ENCODE measurements around the gene SGK1. TPM values are rescaled to one million over a fixed set of nuclear protein-coding genes. Genes with fewer than 3 reads are reported as not detected.

SGK1 gene
- total RNA-seq, 1 experiment from 2014 or later, result 7.8 TPM

GRCh38 chr6:134249239-134249758 lies 68.6 kb downstream of the SGK1 start:
- Histone ChIP-seq H2BK15ac (ENCODE audit: low read depth, low read length) (no peak overlapping the region), H4K91ac (ENCODE audit: insufficient read length, low read depth, low read length) (no peak overlapping the region), H3T11ph (ENCODE audit: low read length) (no peak overlapping the region), H3K79me2 (ENCODE audit: insufficient read depth, low read length) (no peaks in the 10 kb centered on the region), H3K23ac (ENCODE audit: insufficient read length, low read depth, low read length) (no peak overlapping the region), H3K18ac (ENCODE audit: insufficient read length, low read depth, low read length) (no peak overlapping the region), H3K79me1 (ENCODE audit: insufficient read depth, low read depth, low read length, poor library complexity, severe bottlenecking) (no peaks in the 10 kb centered on the region), H3K4me1 (ENCODE audit: insufficient read depth, low read length) (no peaks in the 10 kb centered on the region), H3K9ac (ENCODE audit: extremely low read depth, insufficient read length, low read length) (no peak overlapping the region), H4K8ac (replicated peaks; ENCODE audit: insufficient read length, low read depth, low read length) (no peak overlapping the region), H2AFZ (ENCODE audit: low read length) (no peak overlapping the region), H3K14ac (ENCODE audit: insufficient read depth, low read length) (no peak overlapping the region), H3K27me3 (ENCODE audit: insufficient read depth, low read length) (no peaks in the 10 kb centered on the region), H2BK120ac (ENCODE audit: low read depth, low read length, poor library complexity, severe bottlenecking) (no peak overlapping the region), H2BK5ac (ENCODE audit: insufficient read length, low read length) (no peak overlapping the region), H4K20me1 (ENCODE audit: control insufficient read depth, insufficient read depth, insufficient read length) (no peaks in the 10 kb centered on the region), H2BK20ac (ENCODE audit: low read depth, low read length, poor library complexity, severe bottlenecking) (no peak overlapping the region), H3K23me2 (ENCODE audit: insufficient read length, low read depth, low read length, poor library complexity, severe bottlenecking) (no peaks in the 10 kb centered on the region), H3K27ac (ENCODE audit: insufficient read length, low read depth, low read length) (no peak overlapping the region), H4K5ac (ENCODE audit: insufficient read length, low read depth, low read length) (no peak overlapping the region), H3K9me3 (ENCODE audit: control insufficient read depth, low read depth, low read length) (no peaks in the 10 kb centered on the region), H3K4ac (ENCODE audit: low read depth, low read length) (no peak overlapping the region), H3K4me2 (ENCODE audit: insufficient read depth, insufficient read length, low read length) (no peak overlapping the region), H2AK5ac (ENCODE audit: insufficient read length, low read length) (no peak overlapping the region), H3K56ac (ENCODE audit: insufficient read length, low read depth, low read length) (no peak overlapping the region), H2BK12ac (ENCODE audit: insufficient read length, low read depth, low read length) (no peak overlapping the region)
- no peaks in the 10 kb centered on the region for H3K9me3 Mint-ChIP-seq
- H3K4me1 Mint-ChIP-seq, result peaks cover 14 to 18% of the 10 kb centered on the region in 2 experiments
- WGBS (ENCODE audit: extremely low coverage, insufficient read length, low lambda C conversion rate), result no CpG with 5 or more reads among the region's 5 CpGs
- no peak for TF ChIP-seq CTCF (conservative IDR thresholded peaks at IDR 0.05)
- DNase-seq, result no peak
- H3K27ac Mint-ChIP-seq, result no peak overlapping the region; a peak in 1 of 7 replicates
- no peak overlapping the region for H3K4me3 Mint-ChIP-seq
- no peaks in the 10 kb centered on the region for H3K36me3 Mint-ChIP-seq (ENCODE audit: insufficient read depth in 1 of 3, low read depth in 3 of 3)
- no peaks in the 10 kb centered on the region for H3K27me3 Mint-ChIP-seq (ENCODE audit: low read depth)
